OCI-LY1 (cell line): ENCODE data around the gene EWSR1.

Experiments
- CTCF ChIP-seq: fragments of 200-600 bp; sonication (generic), shearing (Covaris generic); IDR thresholded peaks from 2 replicates; pipeline ENCODE4 v1.5.1; 2017; ENCODE audit warnings: mild to moderate bottlenecking, antibody characterized with exemption, low read length, moderate library complexity, mixed read lengths
- EZH2 ChIP-seq: fragments of 200-600 bp; sonication (generic), shearing (Covaris generic); IDR thresholded peaks from 2 replicates; pipeline ENCODE4 v1.8.0; 2017; ENCODE audit warnings: borderline replicate concordance, mixed run types, mild to moderate bottlenecking, antibody characterized with exemption, low read length, moderate library complexity, mixed read lengths

GRCh38 chr22:29292379-29292778, 24.3 kb downstream of the EWSR1 start:
- TF ChIP-seq EZH2 (no peak), CTCF (no peak)
